Fibroblast of lung (primary cell): Measurements from ENCODE around the gene COPS4. TPM values are rescaled to one million over a fixed set of nuclear protein-coding genes. Genes with fewer than 3 reads are reported as not detected.
A peak's percentile ranks its signal among the peaks of the same experiment; 100 is the strongest.
"Not testable (repeated sequence)": the region's sequence is repeated elsewhere in the genome, so short reads cannot be mapped to it uniquely, and the experiment has no call there.

Experiments used
- DNase-seq, 2 donors: peaks; one replicate each; pipeline versions ENCODE4 v3.0.0 to v3.0.0-alpha.2; 2010; ENCODE audit warnings: low read depth in 2 of 2
- H2AFZ ChIP-seq: 2 replicates; pipeline ENCODE4 v1.5.1; 2012; ENCODE audit warnings: low read length, control low read depth, inconsistent platforms
- H3K27ac ChIP-seq: 2 replicates; pipeline ENCODE4 v1.5.1; 2011; ENCODE audit warnings: low read length, control low read depth; ENCODE audit not compliant: insufficient read depth
- H3K27me3 ChIP-seq: 2 replicates; pipeline ENCODE4 v1.5.1; 2011; ENCODE audit warnings: mild to moderate bottlenecking, low read length; ENCODE audit not compliant: control insufficient read depth, insufficient read depth
- H3K36me3 ChIP-seq: 2 replicates; pipeline ENCODE4 v1.5.1; 2011; ENCODE audit warnings: low read length; ENCODE audit not compliant: control insufficient read depth, insufficient read depth
- H3K4me1 ChIP-seq: 2 replicates; pipeline ENCODE4 v1.5.1; 2011; ENCODE audit warnings: low read length; ENCODE audit not compliant: control insufficient read depth, insufficient read depth; ENCODE audit errors: extremely low read depth
- H3K4me2 ChIP-seq: 2 replicates; pipeline ENCODE4 v1.5.1; 2011; ENCODE audit warnings: low read length, control low read depth; ENCODE audit not compliant: insufficient read depth; ENCODE audit errors: extremely low read depth
- H3K4me3 ChIP-seq, 4 experiments: fragments of 200-600 bp in 1 of 4; sonication (generic) in 1 of 4; replicated peaks in 1 of 4; 2 replicates each; pipeline ENCODE4 v1.5.1; 2011 to 2016; ENCODE audit warnings: low read length in 4 of 4, low read depth in 3 of 4, mild to moderate bottlenecking in 3 of 4, control low read depth in 2 of 4, inconsistent platforms in 1 of 4, mixed read lengths in 1 of 4; ENCODE audit not compliant: insufficient read depth in 1 of 4; ENCODE audit errors: control extremely low read depth in 1 of 4
- H3K79me2 ChIP-seq: 2 replicates; pipeline ENCODE4 v1.5.1; 2012; ENCODE audit warnings: mild to moderate bottlenecking, low read length, inconsistent platforms; ENCODE audit not compliant: control insufficient read depth, insufficient read depth
- H3K9ac ChIP-seq: 2 replicates; pipeline ENCODE4 v1.5.1; 2011; ENCODE audit warnings: mild to moderate bottlenecking, low read length, control low read depth; ENCODE audit not compliant: insufficient read depth
- H3K9me3 ChIP-seq: 2 replicates; pipeline ENCODE4 v1.5.1; 2012; ENCODE audit warnings: low read depth, low read length; ENCODE audit not compliant: control insufficient read depth, insufficient read depth
- H4K20me1 ChIP-seq: 2 replicates; pipeline ENCODE4 v1.5.1; 2011; ENCODE audit warnings: low read length; ENCODE audit not compliant: control insufficient read depth, insufficient read depth; ENCODE audit errors: extremely low read depth
- EZH2 ChIP-seq: IDR thresholded peaks from 2 replicates; pipeline ENCODE4 v1.5.1; 2012; ENCODE audit warnings: low read length, control low read depth, mild to moderate bottlenecking; ENCODE audit errors: missing control alignments
- polyA plus RNA-seq, 2 donors: library from polyadenylated mRNA; depleted of rRNA in 1 of 2; stranded (reverse) in 1 of 2; unstranded in 1 of 2; fragments of >200 nt; gene quantifications; 2 replicates each; pipeline ENCODE4 v1.2.1, GENCODE V29; 2011 to 2012; ENCODE audit warnings: missing spikeins in 1 of 2
- total RNA-seq: library from RNA; depleted of rRNA; stranded (reverse); fragments of >200 nt; gene quantifications from 2 replicates; pipeline ENCODE4 v1.2.1, GENCODE V29; 2014
- TF ChIP-seq, protein P1 (sequence below), 2 donors: IDR thresholded peaks in 1 of 2; conservative IDR thresholded peaks in 1 of 2; 1 replicate in 1 of 2; 2 replicates in 1 of 2; pipeline ENCODE4 v1.5.1; 2011 to 2012; ENCODE audit warnings: low read length in 2 of 2, control low read depth in 1 of 2, inconsistent platforms in 1 of 2, low read depth in 1 of 2, mild to moderate bottlenecking in 1 of 2

The COPS4 gene
- total and polyA plus RNA-seq, 2 donors (not counting 1 experiment from before 2014, with no cell fraction given) = 82.3 to 128 TPM

DNA sequence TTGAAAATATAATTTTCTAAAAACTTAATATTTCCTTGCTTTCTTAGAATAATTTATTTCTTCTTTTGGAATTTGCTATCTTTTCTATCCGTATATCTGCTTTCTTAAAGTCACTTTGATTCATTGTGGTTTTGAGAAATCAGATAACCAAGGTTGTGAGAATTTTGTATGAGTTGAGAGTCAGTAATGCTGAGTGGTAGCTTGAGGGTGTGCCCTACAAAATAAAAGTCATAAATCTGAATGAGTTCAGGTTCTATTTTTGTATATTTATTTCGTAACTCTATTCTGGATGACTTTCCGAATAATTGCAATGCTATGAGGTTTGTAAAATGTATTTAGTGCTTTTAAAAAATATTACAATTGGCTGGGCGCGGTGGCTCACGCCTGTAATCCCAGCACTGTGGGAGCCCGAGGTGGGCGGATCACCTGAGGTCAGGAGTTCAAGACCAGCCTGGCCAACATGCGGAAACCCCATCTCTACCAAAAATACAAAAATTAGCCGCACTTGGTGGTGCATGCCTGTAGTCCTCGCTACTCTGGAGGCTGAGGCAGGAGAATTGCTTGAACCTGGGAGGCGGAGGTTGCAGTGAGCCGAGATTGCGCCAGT is 8.9 kb downstream of the COPS4 start:
- H3K4me2 ChIP-seq = peak overlapping the region; percentile 29
- DNase-seq = peak; percentile 65 to 68
- TF ChIP-seq, protein P1, sequence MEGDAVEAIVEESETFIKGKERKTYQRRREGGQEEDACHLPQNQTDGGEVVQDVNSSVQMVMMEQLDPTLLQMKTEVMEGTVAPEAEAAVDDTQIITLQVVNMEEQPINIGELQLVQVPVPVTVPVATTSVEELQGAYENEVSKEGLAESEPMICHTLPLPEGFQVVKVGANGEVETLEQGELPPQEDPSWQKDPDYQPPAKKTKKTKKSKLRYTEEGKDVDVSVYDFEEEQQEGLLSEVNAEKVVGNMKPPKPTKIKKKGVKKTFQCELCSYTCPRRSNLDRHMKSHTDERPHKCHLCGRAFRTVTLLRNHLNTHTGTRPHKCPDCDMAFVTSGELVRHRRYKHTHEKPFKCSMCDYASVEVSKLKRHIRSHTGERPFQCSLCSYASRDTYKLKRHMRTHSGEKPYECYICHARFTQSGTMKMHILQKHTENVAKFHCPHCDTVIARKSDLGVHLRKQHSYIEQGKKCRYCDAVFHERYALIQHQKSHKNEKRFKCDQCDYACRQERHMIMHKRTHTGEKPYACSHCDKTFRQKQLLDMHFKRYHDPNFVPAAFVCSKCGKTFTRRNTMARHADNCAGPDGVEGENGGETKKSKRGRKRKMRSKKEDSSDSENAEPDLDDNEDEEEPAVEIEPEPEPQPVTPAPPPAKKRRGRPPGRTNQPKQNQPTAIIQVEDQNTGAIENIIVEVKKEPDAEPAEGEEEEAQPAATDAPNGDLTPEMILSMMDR (conservative IDR thresholded peaks at IDR 0.05 in 1 of 2, IDR thresholded peaks at IDR 0.05 in 1 of 2; ENCODE audit: low read depth in 1 of 2, low read length in 2 of 2) = no peak
- TF ChIP-seq EZH2 = no peak
- no peak overlapping the region for H3K4me3 ChIP-seq
- H2AFZ ChIP-seq = no peak overlapping the region
- no peaks in the 10 kb centered on the region for H3K9me3 ChIP-seq
- H3K36me3 ChIP-seq = no peaks in the 10 kb centered on the region
- H3K79me2 ChIP-seq = peaks cover 32% of the 10 kb centered on the region
- H3K4me1 ChIP-seq = no peaks in the 10 kb centered on the region
- no peak overlapping the region for H3K27ac ChIP-seq
- H3K27me3 ChIP-seq = no peaks in the 10 kb centered on the region
- no peaks in the 10 kb centered on the region for H4K20me1 ChIP-seq
- H3K9ac ChIP-seq = no peak overlapping the region

DNA sequence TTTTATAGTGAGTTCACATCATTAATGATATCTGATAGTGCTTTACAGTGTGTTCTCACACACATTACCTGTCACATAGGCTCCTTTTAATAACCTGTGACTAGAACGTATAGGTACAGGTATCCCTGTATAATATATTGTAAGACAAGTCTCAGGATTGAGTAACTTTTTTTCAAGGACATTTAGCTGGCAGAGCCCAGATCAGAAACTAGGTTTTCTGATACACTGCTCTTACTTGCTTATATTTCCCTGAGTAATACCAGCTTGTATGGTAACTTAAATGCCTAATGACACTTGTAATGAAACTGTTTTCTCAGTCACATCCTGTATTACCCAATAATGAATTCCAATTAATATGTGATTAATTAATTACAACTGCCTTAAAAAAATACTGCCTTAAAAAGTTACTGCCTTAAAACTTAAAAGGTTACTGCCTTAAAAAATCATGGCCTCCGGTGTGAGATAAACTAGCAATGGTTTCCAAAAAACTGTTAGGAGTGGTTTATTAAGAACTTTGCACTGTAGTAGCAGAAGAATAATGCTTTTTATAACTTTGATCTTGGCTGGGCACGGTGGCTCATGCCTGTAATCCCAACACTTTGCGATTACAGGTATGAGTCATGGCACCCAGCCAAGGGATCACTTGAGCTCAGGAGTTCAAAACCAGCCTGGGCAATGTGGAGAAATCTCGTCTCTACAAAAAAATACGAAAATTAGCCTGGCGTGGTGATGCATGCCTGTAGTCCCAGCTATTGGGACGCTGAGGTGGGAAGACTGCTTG is 11.9 kb downstream of the COPS4 start:
- H4K20me1 ChIP-seq = no peaks in the 10 kb centered on the region
- no peak for DNase-seq
- no peak overlapping the region for H3K9ac ChIP-seq
- H3K9me3 ChIP-seq = no peaks in the 10 kb centered on the region
- no peaks in the 10 kb centered on the region for H3K4me1 ChIP-seq
- no peak overlapping the region for H3K27ac ChIP-seq
- H3K79me2 ChIP-seq = peaks cover 9% of the 10 kb centered on the region
- no peak overlapping the region for H3K4me2 ChIP-seq
- H3K4me3 ChIP-seq = no peak overlapping the region
- no peaks in the 10 kb centered on the region for H3K27me3 ChIP-seq
- no peak for TF ChIP-seq EZH2
- TF ChIP-seq, protein P1 (conservative IDR thresholded peaks at IDR 0.05 in 1 of 2, IDR thresholded peaks at IDR 0.05 in 1 of 2; ENCODE audit: low read depth in 1 of 2, low read length in 2 of 2) = no peak
- peaks cover 3% of the 10 kb centered on the region for H3K36me3 ChIP-seq
- no peak overlapping the region for H2AFZ ChIP-seq

DNA sequence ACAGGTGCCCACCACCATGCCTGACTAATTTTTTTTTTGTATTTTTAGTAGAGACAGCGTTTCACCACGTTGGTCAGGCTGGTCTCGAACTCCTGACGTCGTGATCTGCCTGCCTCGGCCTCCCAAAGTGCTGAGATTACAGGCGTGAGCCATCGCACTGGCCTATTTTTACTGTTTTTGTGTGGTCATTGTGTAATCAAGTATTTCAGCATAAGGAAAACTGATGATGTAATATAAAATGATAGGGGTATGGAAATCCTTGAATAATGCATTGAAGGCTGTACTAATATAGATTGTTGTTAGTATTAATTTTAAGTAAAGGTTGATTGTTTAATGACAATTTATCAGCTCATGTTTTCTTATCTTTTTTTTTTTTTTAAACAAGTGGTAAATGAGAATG is 13.8 kb downstream of the COPS4 start:
- not testable (repeated sequence) for H3K4me1 ChIP-seq, H3K36me3 ChIP-seq, H4K20me1 ChIP-seq, H3K9me3 ChIP-seq, H3K4me2 ChIP-seq, H3K9ac ChIP-seq, H2AFZ ChIP-seq, DNase-seq, H3K27ac ChIP-seq, H3K79me2 ChIP-seq, H3K4me3 ChIP-seq, H3K27me3 ChIP-seq
